Ishikawa (cell line): ENCODE data around the gene GFM1.

Experiments used
- EP300 ChIP-seq: IDR thresholded peaks from 2 replicates; pipeline ENCODE4 v1.6.1; 2012; ENCODE audit warnings: borderline replicate concordance
- MAX ChIP-seq: IDR thresholded peaks from 2 replicates; pipeline ENCODE4 v1.6.1; 2012
- RAD21 ChIP-seq: IDR thresholded peaks from 2 replicates; pipeline ENCODE4 v1.6.1; 2012; ENCODE audit warnings: low read depth
- REST ChIP-seq: IDR thresholded peaks from 2 replicates; pipeline ENCODE4 v1.6.1; 2012; ENCODE audit warnings: low read depth, mild to moderate bottlenecking
- USF1 ChIP-seq: IDR thresholded peaks from 2 replicates; pipeline ENCODE4 v1.6.1; 2012

GRCh38 chr3:158642474-158643210 is 1.7 kb upstream of the GFM1 start:
- no peak for TF ChIP-seq RAD21
- no peak for TF ChIP-seq MAX
- TF ChIP-seq EP300, result no peak
- TF ChIP-seq USF1, result no peak
- no peak for TF ChIP-seq REST
